ENCODE measurements around the gene HGFAC.
A peak's percentile ranks its signal among the peaks of the same experiment; 100 is the strongest.

Gene HGFAC

GRCh38 chr4:3441501-3442459 lies at the start of gene HGFAC:
HGFAC (plus strand) TSS chr4:3441968; CDS start chr4:3442002, 34 bp downstream.
- DNase-seq (ENCODE audit: low read depth in 2 of 2): no peak

GRCh38 chr4:3392321-3392720 lies 49.4 kb upstream of the HGFAC start:
- no peak for DNase-seq (ENCODE audit: low read depth in 2 of 2)

GRCh38 chr4:3393171-3393570 lies 48.6 kb upstream of the HGFAC start:
- DNase-seq (ENCODE audit: low read depth in 2 of 2): no peak

GRCh38 chr4:3396600-3396999 lies 45.2 kb upstream of the HGFAC start:
- DNase-seq (ENCODE audit: low read depth in 2 of 2): no peak

GRCh38 chr4:3397128-3397527 lies 44.6 kb upstream of the HGFAC start:
- DNase-seq (ENCODE audit: low read depth in 2 of 2): no peak

GRCh38 chr4:3399277-3400194 lies 42.2 kb upstream of the HGFAC start:
- no peak for DNase-seq (ENCODE audit: low read depth in 2 of 2)

GRCh38 chr4:3401436-3402171 lies 40.2 kb upstream of the HGFAC start:
- no peak for DNase-seq (ENCODE audit: low read depth in 2 of 2)

- DNase-seq (ENCODE audit: low read depth in 2 of 2): peak; percentile 19 to 20
Measured at GRCh38 chr4:3402491-3403347, 39.0 kb upstream of the HGFAC start.

- no peak for DNase-seq (ENCODE audit: low read depth in 2 of 2)
Measured at GRCh38 chr4:3403348-3403906, 38.3 kb upstream of the HGFAC start.

- DNase-seq (ENCODE audit: low read depth in 2 of 2): no peak
Measured at GRCh38 chr4:3404546-3404945, 37.2 kb upstream of the HGFAC start.

- DNase-seq (ENCODE audit: low read depth in 2 of 2): no peak
Measured at GRCh38 chr4:3405176-3405575, 36.6 kb upstream of the HGFAC start.

GRCh38 chr4:3406021-3406420 lies 35.7 kb upstream of the HGFAC start:
- no peak for DNase-seq (ENCODE audit: low read depth in 2 of 2)

GRCh38 chr4:3406431-3406830 lies 35.3 kb upstream of the HGFAC start:
- DNase-seq (ENCODE audit: low read depth in 2 of 2): no peak

- DNase-seq (ENCODE audit: low read depth in 2 of 2): no peak
Measured at GRCh38 chr4:3407171-3407771, 34.5 kb upstream of the HGFAC start.

- DNase-seq (ENCODE audit: low read depth in 2 of 2): no peak
Measured at GRCh38 chr4:3407930-3408792, 33.6 kb upstream of the HGFAC start.

GRCh38 chr4:3408793-3409330 lies 32.9 kb upstream of the HGFAC start:
- no peak for DNase-seq (ENCODE audit: low read depth in 2 of 2)

- no peak for DNase-seq (ENCODE audit: low read depth in 2 of 2)
Measured at GRCh38 chr4:3409571-3410091, 32.1 kb upstream of the HGFAC start.

- no peak for DNase-seq (ENCODE audit: low read depth in 2 of 2)
Measured at GRCh38 chr4:3410401-3411135, 31.2 kb upstream of the HGFAC start.
